K562 (cell line): ENCODE measurements around the gene ADRB2. TPM values are rescaled to one million over a fixed set of nuclear protein-coding genes. Genes with fewer than 3 reads are reported as not detected.

ENCODE experiments used
- BRCA1 ChIP-seq, 2 experiments: fragments of 450-650 bp in 1 of 2; sonication (generic) in 1 of 2; formaldehyde crosslinking in 1 of 2; IDR thresholded peaks; 2 replicates each; pipeline versions ENCODE4 v1.5.0 to v1.6.1; 2017 to 2020; ENCODE audit warnings: mild to moderate bottlenecking in 1 of 2, missing genetic modification reagents in 1 of 2
- BRD9 ChIP-seq: fragments of 450-650 bp; IDR thresholded peaks from 2 replicates; pipeline ENCODE4 v1.6.1; 2018; ENCODE audit warnings: low read depth; ENCODE audit not compliant: partially characterized antibody
- CBX3 ChIP-seq, 2 experiments: IDR thresholded peaks; 1 replicate in 1 of 2; 2 replicates in 1 of 2; pipeline ENCODE4 v1.6.1; 2012; ENCODE audit warnings: inconsistent platforms in 2 of 2, low read length in 2 of 2, borderline replicate concordance in 1 of 2, control low read depth in 1 of 2
- CXXC5 ChIP-seq: fragments of 250-450 bp; sonication (Bioruptor Pico); IDR thresholded peaks from 2 replicates; pipeline ENCODE4 v1.8.0; 2022; ENCODE audit warnings: inconsistent platforms, mild to moderate bottlenecking, moderate library complexity
- EP300 ChIP-seq: IDR thresholded peaks from 2 replicates; pipeline ENCODE4 v1.6.1; 2012; ENCODE audit warnings: low read length, improper control_type of control experiment
- ETS1 ChIP-seq: conservative IDR thresholded peaks from 2 replicates; pipeline ENCODE4 v1.6.1; 2011; ENCODE audit warnings: low read depth, mild to moderate bottlenecking, low read length; ENCODE audit not compliant: control insufficient read depth
- GATA2 ChIP-seq: sonication (generic); formaldehyde crosslinking; IDR thresholded peaks from 2 replicates; pipeline ENCODE4 v1.4.0; 2020; ENCODE audit warnings: mild to moderate bottlenecking, missing genetic modification reagents
- HINFP ChIP-seq: fragments of 450-650 bp; conservative IDR thresholded peaks from 2 replicates; pipeline ENCODE4 v1.6.1; 2016; ENCODE audit warnings: missing genetic modification characterization, low read depth, mild to moderate bottlenecking, control low read depth, missing compliant biosample characterization
- ILK ChIP-seq: fragments of 450-650 bp; IDR thresholded peaks from 2 replicates; pipeline ENCODE4 v1.6.1; 2016; ENCODE audit warnings: missing genetic modification characterization, low read depth, mild to moderate bottlenecking, missing compliant biosample characterization, moderate library complexity, borderline replicate concordance
- L3MBTL2 ChIP-seq: fragments of 450-650 bp; IDR thresholded peaks from 2 replicates; pipeline ENCODE4 v1.6.1; 2016; ENCODE audit warnings: mild to moderate bottlenecking, moderate library complexity
- LARP7 ChIP-seq: fragments of 450-650 bp; IDR thresholded peaks from 2 replicates; pipeline ENCODE4 v1.6.1; 2016
- NR0B1 ChIP-seq: fragments of 450-650 bp; IDR thresholded peaks from one replicate; pipeline ENCODE4 v1.6.1; 2018; ENCODE audit warnings: mild to moderate bottlenecking, moderate library complexity; ENCODE audit not compliant: partially characterized antibody
- PHF20 ChIP-seq: fragments of 450-650 bp; IDR thresholded peaks from 2 replicates; pipeline ENCODE4 v1.6.1; 2018; ENCODE audit not compliant: partially characterized antibody
- PPARD ChIP-seq: fragments of 250-450 bp; sonication (Bioruptor Pico); IDR thresholded peaks from 2 replicates; pipeline ENCODE4 v1.8.0; 2022; ENCODE audit warnings: inconsistent platforms, mild to moderate bottlenecking, moderate library complexity
- PRMT5 ChIP-seq: sonication (generic); formaldehyde crosslinking; IDR thresholded peaks from 2 replicates; pipeline ENCODE4 v1.5.0; 2020; ENCODE audit warnings: missing genetic modification reagents
- RFX7 ChIP-seq: fragments of 250-450 bp; sonication (Bioruptor Pico); IDR thresholded peaks from 2 replicates; pipeline ENCODE4 v1.5.1; 2021; ENCODE audit warnings: mild to moderate bottlenecking
- SMARCE1 ChIP-seq: fragments of 450-650 bp; IDR thresholded peaks from 2 replicates; pipeline ENCODE4 v1.7.1; 2016; ENCODE audit warnings: mild to moderate bottlenecking
- SNIP1 ChIP-seq: fragments of 450-650 bp; IDR thresholded peaks from 2 replicates; pipeline ENCODE4 v1.7.1; 2017; ENCODE audit warnings: low read depth, mild to moderate bottlenecking
- SRSF3 ChIP-seq: fragments of 200-400 bp; formaldehyde crosslinking; IDR thresholded peaks from 2 replicates; pipeline ENCODE4 v1.6.1; 2016; ENCODE audit warnings: mild to moderate bottlenecking, low read length, moderate library complexity; ENCODE audit not compliant: insufficient read depth
- TAF1 ChIP-seq: IDR thresholded peaks from 2 replicates; pipeline ENCODE4 v1.6.1; 2011; ENCODE audit warnings: mild to moderate bottlenecking, low read length, moderate library complexity; ENCODE audit not compliant: insufficient read depth, control insufficient read depth, severe bottlenecking; ENCODE audit errors: extremely low read depth
- TRIM24 ChIP-seq, 2 experiments: fragments of 450-650 bp; IDR thresholded peaks; 2 replicates each; pipeline ENCODE4 v1.6.1; 2016
- U2AF1 ChIP-seq: fragments of 200-400 bp; formaldehyde crosslinking; optimal IDR thresholded peaks from 2 replicates; pipeline ENCODE3; 2017; ENCODE audit warnings: mild to moderate bottlenecking, low read depth, low read length, moderate library complexity
- ZBTB1 ChIP-seq: sonication (generic); formaldehyde crosslinking; IDR thresholded peaks from 2 replicates; pipeline ENCODE4 v1.8.1; 2023; ENCODE audit warnings: missing genetic modification reagents, low read depth, mild to moderate bottlenecking, borderline replicate concordance
- ZBTB2 ChIP-seq: fragments of 450-650 bp; IDR thresholded peaks from 2 replicates; pipeline ENCODE4 v1.6.1; 2016; ENCODE audit warnings: antibody characterized with exemption
- ZNF764 ChIP-seq: fragments of 250-450 bp; sonication (Bioruptor Pico); IDR thresholded peaks from 2 replicates; pipeline ENCODE4 v1.4.0; 2020; ENCODE audit warnings: low read depth, mild to moderate bottlenecking, moderate library complexity
- ZNF780A ChIP-seq: fragments of 250-450 bp; sonication (Bioruptor Pico); IDR thresholded peaks from 2 replicates; pipeline ENCODE4 v1.5.0; 2021; ENCODE audit warnings: mild to moderate bottlenecking
- polyA plus RNA-seq, 8 experiments: library from polyadenylated mRNA; depleted of rRNA in 4 of 8; stranded (reverse) in 5 of 8; unstranded in 3 of 8; fragments of >200 nt; fragmentation: Nextera tagmentation in 2 of 8; fragmentation: Illumina TruSeq in 1 of 8; extraction: Ambion mirVana in 2 of 8; extraction: Trizol in 1 of 8; gene quantifications; 2 replicates each; pipeline versions ENCODE4 v1.2.1 to v1.2.3, GENCODE V29; 2011 to 2014; ENCODE audit warnings: inconsistent platforms in 1 of 8, missing spikeins in 1 of 8
- total RNA-seq, 7 experiments: library from RNA; depleted of rRNA in 6 of 7; stranded (reverse); fragments of >200 nt in 6 of 7; fragmentation: Illumina TruSeq in 2 of 7; extraction: Trizol in 2 of 7; gene quantifications; 2 replicates each; pipeline versions ENCODE4 v1.2.1 to v1.2.3, GENCODE V29; 2011 to 2021; ENCODE audit warnings: low replicate concordance in 1 of 7

Gene ADRB2
- total and polyA plus RNA-seq, 9 of the 15 experiments (the other 6 are each of a cell fraction or from before 2014, with no cell fraction given): 0.01 to 0.18 (median 0.04) TPM; not detected in 2

- peak in 1 of 2 experiments; percentile 75; a peak in 1 of 3 replicates for TF ChIP-seq CBX3 (IDR thresholded peaks at IDR 0.05; ENCODE audit: borderline replicate concordance in 1 of 2, low read length in 2 of 2)
- TF ChIP-seq SRSF3: no peak
- peak; percentile 85 for TF ChIP-seq EP300
- no peak for TF ChIP-seq CXXC5 (CRISPR knock-in tag)
- no peak for TF ChIP-seq SNIP1
- TF ChIP-seq RFX7 (CRISPR knock-in tag): no peak
- TF ChIP-seq ETS1: no peak
- TF ChIP-seq ZBTB1: no peak
- TF ChIP-seq L3MBTL2: peak; percentile 49; the same call in 1 of the 2 replicates
- no peak for TF ChIP-seq HINFP
- no peak for TF ChIP-seq TAF1
- no peak for TF ChIP-seq PPARD (CRISPR knock-in tag)
- TF ChIP-seq ZNF764: no peak
- TF ChIP-seq GATA2: peak; percentile 68
- no peak for TF ChIP-seq PRMT5 (CRISPR knock-in tag)
- TF ChIP-seq ZNF780A: no peak
- TF ChIP-seq ILK (tag): no peak
- TF ChIP-seq ZBTB2: peak; percentile 67; the same call in 1 of the 2 replicates
- no peak for TF ChIP-seq PHF20
- no peak for TF ChIP-seq BRCA1 (IDR thresholded peaks at IDR 0.05)
- no peak for TF ChIP-seq BRCA1 (CRISPR knock-in tag; IDR thresholded peaks at IDR 0.05)
- 0 out of 2 replicates have a peak, but pooled peaks have one; percentile 18 for TF ChIP-seq LARP7
- no peak for TF ChIP-seq U2AF1
- TF ChIP-seq NR0B1: no peak
- TF ChIP-seq TRIM24 (IDR thresholded peaks at IDR 0.05): peak; percentile 77 to 84
- peak; percentile 93 for TF ChIP-seq SMARCE1
- TF ChIP-seq BRD9: no peak
These were observed 19.9 kb upstream of the ADRB2 start (continued) for GRCh38 chr5:148806520-148806931.
